HepG2 (cell line): Measurements from ENCODE around the gene MAPRE3. TPM values are rescaled to one million over a fixed set of nuclear protein-coding genes. Genes with fewer than 3 reads are reported as not detected.
A peak's percentile ranks its signal among the peaks of the same experiment; 100 is the strongest.

ENCODE experiments used
- ATAC-seq: fragments of 200-7000 bp; cut with Tn5 transposase; 3 replicates; pipeline ENCODE4 v1.9.1; 2020; ENCODE audit warnings: mild to moderate bottlenecking, moderate library complexity
- BruUV-seq: library from RNA; stranded (reverse); fragments of 400-500 nt; replicated peaks from 2 replicates; lab custom pipeline; 2021; lab: Mats Ljungman, UMichigan
- CTCF ChIA-PET: fragments of 300-600 bp; formaldehyde crosslinking; extraction: SDS; loops from one replicate; lab custom pipeline; 2021; ENCODE audit warnings: low total read pairs, inconsistent platforms, low intra/inter-chr PET ratio; lab: Yijun Ruan, JAX
- POLR2A ChIA-PET: fragments of 350-600 bp; sonication (Branson Sonifier 250); formaldehyde crosslinking; loops from one replicate; lab custom pipeline; 2020; ENCODE audit warnings: antibody characterized with exemption, inconsistent platforms; lab: Yijun Ruan, JAX
- DNase-seq: peaks from one replicate; pipeline ENCODE4 v3.0.0-alpha.2; 2015; ENCODE audit warnings: low spot score
- FAIRE-seq: peaks from 3 replicates; lab custom pipeline; 2011; peaks lifted over from hg19 to GRCh38; lab: Jason Lieb, UNC
- H2AFZ ChIP-seq: one replicate; pipeline ENCODE4 v1.6.1; 2011; ENCODE audit warnings: low read length, inconsistent platforms
- H3K27ac ChIP-seq: fragments of 300-600 bp; 3 replicates; pipeline ENCODE4 v1.8.0; 2011; ENCODE audit warnings: mixed run types, mild to moderate bottlenecking, mixed read lengths, low read length, inconsistent platforms; ENCODE audit not compliant: insufficient read depth; ENCODE audit errors: extremely low read length
- H3K27me3 ChIP-seq, 2 experiments: fragments of 200-600 bp in 1 of 2; 2 replicates in 1 of 2; 3 replicates in 1 of 2; pipeline versions ENCODE4 v1.6.0 to v1.8.0; 2011; ENCODE audit warnings: low read length in 2 of 2, mild to moderate bottlenecking in 2 of 2, moderate library complexity in 2 of 2, inconsistent platforms in 1 of 2; ENCODE audit not compliant: insufficient read depth in 2 of 2, control insufficient read depth in 1 of 2
- H3K36me3 ChIP-seq, 2 experiments: fragments of 200-600 bp in 1 of 2; replicated peaks in 1 of 2; 2 replicates in 1 of 2; 3 replicates in 1 of 2; pipeline versions ENCODE4 v1.5.1 to v1.8.0; 2011; ENCODE audit warnings: low read length in 2 of 2, inconsistent platforms in 1 of 2; ENCODE audit not compliant: insufficient read depth in 2 of 2, control insufficient read depth in 1 of 2
- H3K4me1 ChIP-seq: 2 replicates; pipeline ENCODE4 v1.5.1; 2012; ENCODE audit warnings: low read length, inconsistent platforms; ENCODE audit not compliant: insufficient read depth
- H3K4me2 ChIP-seq: 2 replicates; pipeline ENCODE4 v1.6.0; 2011; ENCODE audit warnings: low read depth, low read length, inconsistent platforms
- H3K4me3 ChIP-seq, 3 experiments: fragments of 200-600 bp in 1 of 3; sonication (generic), shearing (Covaris generic) in 1 of 3; replicated peaks in 1 of 3; 2 replicates each; pipeline ENCODE4 v1.5.1; 2011 to 2016; ENCODE audit warnings: low read length in 3 of 3, inconsistent platforms in 2 of 3, low read depth in 2 of 3, mild to moderate bottlenecking in 2 of 3, control low read depth in 1 of 3, mixed read lengths in 1 of 3; ENCODE audit not compliant: insufficient read depth in 1 of 3
- H3K79me2 ChIP-seq: one replicate; pipeline ENCODE4 v1.6.1; 2011; ENCODE audit warnings: low read length, inconsistent platforms; ENCODE audit not compliant: insufficient read depth
- H3K9ac ChIP-seq: 2 replicates; pipeline ENCODE4 v1.6.0; 2011; ENCODE audit warnings: mild to moderate bottlenecking, low read depth, low read length, inconsistent platforms; ENCODE audit not compliant: insufficient read depth
- H3K9me3 ChIP-seq: 2 replicates; pipeline ENCODE4 v1.5.1; 2012; ENCODE audit warnings: mild to moderate bottlenecking, low read length
- H4K20me1 ChIP-seq: 2 replicates; pipeline ENCODE4 v1.6.0; 2011; ENCODE audit warnings: inconsistent platforms, mild to moderate bottlenecking, low read length, moderate library complexity; ENCODE audit not compliant: insufficient read depth
- BCL3 ChIP-seq: sonication (generic); formaldehyde crosslinking; IDR thresholded peaks from 2 replicates; pipeline ENCODE4 v1.5.1; 2020; ENCODE audit warnings: mild to moderate bottlenecking, missing genetic modification reagents, moderate library complexity
- E2F2 ChIP-seq: sonication (generic); formaldehyde crosslinking; IDR thresholded peaks from 2 replicates; pipeline ENCODE4 v1.4.0; 2020; ENCODE audit warnings: missing genetic modification reagents, borderline replicate concordance
- HIC2 ChIP-seq: sonication (generic); formaldehyde crosslinking; IDR thresholded peaks from 2 replicates; pipeline ENCODE4 v1.9.0; 2022; ENCODE audit warnings: low read depth, missing genetic modification reagents
- NRL ChIP-seq: sonication (generic); formaldehyde crosslinking; IDR thresholded peaks from 2 replicates; pipeline ENCODE4 v1.5.0; 2020; ENCODE audit warnings: missing genetic modification reagents, mild to moderate bottlenecking, moderate library complexity, borderline replicate concordance
- PHB2 ChIP-seq: fragments of 450-650 bp; IDR thresholded peaks from 2 replicates; pipeline ENCODE4 v1.6.1; 2018; ENCODE audit not compliant: partially characterized antibody
- RAD21 ChIP-seq: fragments of 450-650 bp; formaldehyde crosslinking; IDR thresholded peaks from 2 replicates; pipeline ENCODE4 v1.5.0; 2020; ENCODE audit warnings: mild to moderate bottlenecking
- ZBTB21 ChIP-seq: sonication (generic); formaldehyde crosslinking; IDR thresholded peaks from 2 replicates; pipeline ENCODE4 v1.4.0; 2020; ENCODE audit warnings: missing genetic modification reagents
- ZNF280D ChIP-seq: sonication (generic); formaldehyde crosslinking; IDR thresholded peaks from 2 replicates; pipeline ENCODE4 v1.5.1; 2020; ENCODE audit warnings: mild to moderate bottlenecking, missing genetic modification reagents
- WGBS: methylation state at CpG from one replicate; pipeline ENCODE4 v1.1.6; 2017; ENCODE audit warnings: low lambda C conversion rate; 5-methylcytosine and 5-hydroxymethylcytosine counted together
- in situ Hi-C: cut with HindIII; loops from 2 replicates; pipeline ENCODE4 v1.10.0; 2017; ENCODE audit warnings: low pct_unique_long_range_greater_than_20kb; ENCODE audit not compliant: extremely low pct_ligation_motif_present
- intact Hi-C: fragments of 100-400 bp; cut with micrococcal nuclease; formaldehyde crosslinking; loops from one replicate; pipeline ENCODE4 v1.10.0; 2022; ENCODE audit not compliant: unreplicated experiment
- polyA plus RNA-seq, 8 experiments: library from polyadenylated mRNA; depleted of rRNA in 3 of 8; stranded (reverse) in 7 of 8; unstranded in 1 of 8; fragments of >200 nt; fragmentation: Illumina TruSeq in 4 of 8; extraction: Trizol in 4 of 8; gene quantifications; 2 replicates each; pipeline versions ENCODE4 v1.2.1 to v1.2.3, GENCODE V29; 2011 to 2016; ENCODE audit warnings: low read depth in 4 of 8, missing spikeins in 1 of 8, mixed read lengths in 1 of 8; ENCODE audit not compliant: insufficient read depth in 1 of 8
- total RNA-seq, 5 experiments: library from RNA; depleted of rRNA; stranded (reverse); fragments of >200 nt; fragmentation: Illumina TruSeq; extraction: Trizol; gene quantifications; 2 replicates each; pipeline ENCODE4 v1.2.3, GENCODE V29; 2016; ENCODE audit warnings: low read depth in 1 of 5

Gene MAPRE3
- total and polyA plus RNA-seq, 2 of the 13 experiments (the other 11 are each of a cell fraction or from before 2014, with no cell fraction given), result 0.31 to 0.91 TPM

GRCh38 chr2:26946841-26947784 is 23.3 kb upstream of the MAPRE3 start:
- H3K79me2 ChIP-seq, result no peaks in the 10 kb centered on the region
- H3K4me3 ChIP-seq, result no peak overlapping the region; a peak in 1 of 6 replicates
- in situ Hi-C loops (no loop called here), intact Hi-C loops (no loop called here)
- no peaks in the 10 kb centered on the region for H4K20me1 ChIP-seq
- WGBS, result 29% methylated on average over 29 of the region's 34 CpGs
- H3K27ac ChIP-seq, result no peak overlapping the region
- H2AFZ ChIP-seq, result no peak overlapping the region
- FAIRE-seq (no peak), DNase-seq (peak; percentile 35), ATAC-seq (peak; percentile 34)
- BruUV-seq, result no TSS peak
- ChIA-PET POLR2A (no interaction called here), CTCF (no interaction called here)
- no peaks in the 10 kb centered on the region for H3K36me3 ChIP-seq
- H3K4me2 ChIP-seq, result no peak overlapping the region
- no peak overlapping the region for H3K9ac ChIP-seq
- peaks cover 15 to 72% of the 10 kb centered on the region in 2 experiments for H3K27me3 ChIP-seq
- no peaks in the 10 kb centered on the region for H3K9me3 ChIP-seq
- peaks cover 24% of the 10 kb centered on the region for H3K4me1 ChIP-seq
- no peak for TF ChIP-seq ZNF280D
- TF ChIP-seq NRL (CRISPR knock-in tag), result no peak
- TF ChIP-seq HIC2 (CRISPR knock-in tag), result no peak
- TF ChIP-seq BCL3, result no peak
- TF ChIP-seq E2F2 (CRISPR knock-in tag), result no peak
- no peak for TF ChIP-seq ZBTB21 (CRISPR knock-in tag)
- no peak for TF ChIP-seq RAD21 (CRISPR knock-in tag)
- TF ChIP-seq PHB2, result no peak
